Hepatocyte (in vitro differentiated cells): ENCODE measurements around the gene KCNS1.

Source experiments
- CTCF ChIP-seq: fragments of 200-600 bp; sonication (generic); IDR thresholded peaks from 2 replicates; pipeline ENCODE4 v1.5.1; 2016; ENCODE audit warnings: antibody characterized with exemption, mild to moderate bottlenecking; ENCODE audit not compliant: poor library complexity
- EZH2phosphoT487 ChIP-seq: fragments of 200-600 bp; sonication (generic); IDR thresholded peaks from one replicate; pipeline ENCODE4 v1.6.1; 2018; ENCODE audit warnings: antibody characterized with exemption, mild to moderate bottlenecking, low read depth, moderate library complexity; ENCODE audit not compliant: unreplicated experiment, severe bottlenecking

- TF ChIP-seq CTCF (no peak), EZH2phosphoT487 (no peak)
These were observed 3.3 kb downstream of the KCNS1 start for GRCh38 chr20:45097485-45098102.
